ENCODE data around the gene LRRFIP1.
A peak's percentile ranks its signal among the peaks of the same experiment; 100 is the strongest.
"Not testable (repeated sequence)": the region's sequence is repeated elsewhere in the genome, so short reads cannot be mapped to it uniquely, and the experiment has no call there.

LRRFIP1 gene

GRCh38 chr2:237596520-237597195, 30.7 kb upstream of the LRRFIP1 start:
- DNase-seq (ENCODE audit: low read depth in 1 of 2, low spot score in 1 of 2) = no peak

- DNase-seq (ENCODE audit: low read depth in 1 of 2, low spot score in 1 of 2) = no peak
Measured at GRCh38 chr2:237597196-237598145, 29.9 kb upstream of the LRRFIP1 start.

- DNase-seq (ENCODE audit: low read depth in 1 of 2, low spot score in 1 of 2) = no peak
Measured at GRCh38 chr2:237598468-237599208, 28.7 kb upstream of the LRRFIP1 start.

DNA sequence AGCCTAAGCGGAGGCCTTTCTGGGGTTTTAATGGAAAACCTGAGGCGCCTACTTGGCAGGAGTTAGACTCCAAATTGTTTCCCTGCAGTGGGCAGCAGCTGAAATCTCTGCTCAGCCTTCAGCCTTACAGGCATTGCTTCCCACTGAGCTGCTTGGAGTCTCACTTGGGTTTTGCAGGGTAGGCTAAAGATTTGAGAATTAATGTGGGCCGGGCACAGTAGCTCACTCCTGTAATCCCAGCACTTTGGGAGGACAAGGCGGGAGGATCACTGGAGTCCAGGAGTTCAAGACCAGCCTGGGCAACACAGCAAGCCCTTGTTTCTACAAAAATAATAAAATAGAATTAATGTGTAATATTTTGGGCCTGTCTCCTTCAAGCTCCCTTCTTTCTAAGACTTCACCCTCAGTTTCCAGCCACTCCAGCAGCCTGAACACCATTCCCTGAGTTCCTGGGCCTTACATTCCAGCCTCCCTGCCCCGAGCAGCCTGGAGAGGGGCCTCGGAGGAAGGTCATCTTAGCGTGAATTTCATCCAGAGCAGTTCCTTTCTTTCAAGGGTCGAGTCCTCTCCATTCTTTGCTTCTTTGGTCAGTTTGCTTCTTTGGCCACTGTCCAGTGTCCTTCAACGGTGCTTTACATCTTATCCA, 27.8 kb upstream of the LRRFIP1 start:
- no peak for DNase-seq (ENCODE audit: low read depth in 1 of 2, low spot score in 1 of 2)

GRCh38 chr2:237600205-237600846, 27.1 kb upstream of the LRRFIP1 start:
- no peak for DNase-seq (ENCODE audit: low read depth in 1 of 2, low spot score in 1 of 2)

DNA sequence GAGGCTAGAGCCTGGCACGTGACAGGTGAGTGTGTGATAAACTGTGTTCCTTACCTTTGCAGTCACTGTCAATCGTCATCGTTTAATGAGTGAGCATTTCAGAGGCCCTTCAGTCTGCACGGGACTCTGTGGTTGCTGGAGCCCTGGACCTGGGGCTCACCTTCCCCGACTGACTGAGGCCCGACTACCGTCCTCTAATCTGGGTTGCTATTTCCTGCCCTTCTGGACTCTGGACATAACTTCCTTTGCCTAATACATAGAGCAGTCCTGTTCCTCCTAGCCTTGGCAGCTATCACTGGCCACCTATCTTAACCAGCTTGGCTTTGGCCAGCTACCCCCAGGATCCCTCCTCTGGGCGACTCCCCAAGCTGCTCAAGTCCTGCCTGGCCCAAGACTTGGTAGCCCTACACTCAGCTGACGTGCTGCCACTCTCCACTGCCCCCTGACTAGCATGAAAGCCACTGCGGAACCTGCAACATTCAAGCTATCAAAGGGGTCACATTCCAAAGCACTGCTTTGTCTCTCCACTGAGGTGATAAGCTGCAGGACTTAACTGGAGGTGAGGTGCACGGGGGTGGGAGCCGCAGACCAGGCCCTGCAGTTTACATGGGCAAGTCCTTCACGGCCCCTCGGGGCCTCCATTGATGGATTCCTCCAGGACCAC, 25.8 kb upstream of the LRRFIP1 start:
- DNase-seq (ENCODE audit: low read depth in 1 of 2, low spot score in 1 of 2) = no peak

DNA sequence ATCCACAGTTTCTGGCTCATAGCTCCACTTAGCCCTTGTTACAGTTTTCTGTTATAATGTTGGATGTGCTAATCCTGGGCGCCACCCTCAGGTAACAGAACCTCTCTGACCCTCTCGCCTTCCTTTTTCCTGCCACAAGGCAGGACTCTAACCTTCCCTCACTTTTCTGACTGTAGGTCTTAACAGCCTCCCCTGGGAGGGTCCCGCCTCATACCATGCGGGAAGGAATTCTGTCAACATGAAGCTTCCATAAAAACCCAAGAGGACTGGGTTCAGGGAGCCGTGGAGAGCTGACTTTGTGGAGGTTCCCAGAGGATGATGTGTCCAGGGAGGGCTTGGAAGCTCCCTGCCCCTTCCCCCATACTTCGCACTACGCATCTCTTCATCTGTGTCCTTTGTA, 25.0 kb upstream of the LRRFIP1 start:
- no peak for DNase-seq (ENCODE audit: low read depth in 1 of 2, low spot score in 1 of 2)

DNA sequence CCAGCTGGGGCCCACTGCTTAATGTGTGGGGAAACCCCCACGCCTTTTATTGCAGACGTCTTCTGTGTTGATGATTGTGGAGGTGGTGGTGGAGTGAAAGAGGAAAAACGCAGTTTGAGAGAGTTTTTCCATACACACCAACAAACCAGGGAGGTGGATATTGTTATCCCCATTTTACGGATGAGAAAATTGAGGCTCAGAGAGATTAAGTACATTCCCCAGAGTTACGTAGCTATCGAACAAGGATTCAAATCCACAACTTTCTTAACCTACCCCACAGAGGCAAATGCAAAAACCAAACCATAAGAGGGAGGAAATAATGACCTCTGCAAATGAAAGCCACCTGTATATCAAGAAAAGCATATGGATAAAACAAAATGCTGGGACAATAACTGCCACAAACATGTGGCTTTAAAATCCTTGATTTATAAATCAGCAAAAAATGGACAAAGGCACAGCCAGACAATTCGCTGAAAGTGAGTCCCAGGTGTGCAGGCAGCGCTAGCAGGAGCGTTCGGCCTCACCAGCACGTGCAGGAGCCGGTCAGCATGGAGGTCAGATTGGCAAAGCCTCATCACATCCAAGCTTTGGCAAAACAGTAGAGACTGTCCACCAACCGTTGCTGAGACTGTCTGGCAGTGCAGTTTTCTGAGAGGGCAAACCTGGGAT, 24.2 kb upstream of the LRRFIP1 start:
- no peak for DNase-seq (ENCODE audit: low read depth in 1 of 2, low spot score in 1 of 2)

- peak in 1 of 2 donors; percentile 37 for DNase-seq (ENCODE audit: low read depth in 1 of 2, low spot score in 1 of 2)
Measured at GRCh38 chr2:237603718-237604362, 23.5 kb upstream of the LRRFIP1 start.

- no peak for DNase-seq (ENCODE audit: low read depth in 1 of 2, low spot score in 1 of 2)
Measured at GRCh38 chr2:237604391-237604790, 23.0 kb upstream of the LRRFIP1 start.

DNA sequence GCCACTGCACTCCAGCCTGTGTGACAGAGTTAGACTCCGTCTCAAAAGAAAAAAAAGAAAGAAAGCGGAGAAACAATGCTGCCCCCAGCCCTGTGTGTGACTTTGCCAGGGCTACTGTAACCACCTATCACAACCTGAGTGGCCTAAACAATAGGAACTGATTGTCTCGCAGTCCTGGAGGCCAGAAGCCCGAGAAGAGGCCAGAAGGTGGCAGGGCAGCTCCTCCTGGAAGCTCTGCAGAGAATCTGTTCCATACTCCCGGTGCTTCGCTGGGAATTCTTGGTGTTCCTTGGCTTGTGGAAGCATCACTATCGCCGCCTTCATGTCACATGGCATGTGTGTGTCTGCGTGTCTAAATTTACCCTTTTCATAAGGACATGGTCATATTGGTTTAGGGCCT, 22.4 kb upstream of the LRRFIP1 start:
- no peak for DNase-seq (ENCODE audit: low read depth in 1 of 2, low spot score in 1 of 2)

GRCh38 chr2:237606522-237606921, 20.9 kb upstream of the LRRFIP1 start:
- DNase-seq (ENCODE audit: low read depth in 1 of 2, low spot score in 1 of 2) = not testable (repeated sequence)

- no peak for DNase-seq (ENCODE audit: low read depth in 1 of 2, low spot score in 1 of 2)
Measured at GRCh38 chr2:237612527-237613357, 14.6 kb upstream of the LRRFIP1 start.

- no peak for DNase-seq (ENCODE audit: low read depth in 1 of 2, low spot score in 1 of 2)
Measured at GRCh38 chr2:237613679-237614078, 13.7 kb upstream of the LRRFIP1 start.

DNA sequence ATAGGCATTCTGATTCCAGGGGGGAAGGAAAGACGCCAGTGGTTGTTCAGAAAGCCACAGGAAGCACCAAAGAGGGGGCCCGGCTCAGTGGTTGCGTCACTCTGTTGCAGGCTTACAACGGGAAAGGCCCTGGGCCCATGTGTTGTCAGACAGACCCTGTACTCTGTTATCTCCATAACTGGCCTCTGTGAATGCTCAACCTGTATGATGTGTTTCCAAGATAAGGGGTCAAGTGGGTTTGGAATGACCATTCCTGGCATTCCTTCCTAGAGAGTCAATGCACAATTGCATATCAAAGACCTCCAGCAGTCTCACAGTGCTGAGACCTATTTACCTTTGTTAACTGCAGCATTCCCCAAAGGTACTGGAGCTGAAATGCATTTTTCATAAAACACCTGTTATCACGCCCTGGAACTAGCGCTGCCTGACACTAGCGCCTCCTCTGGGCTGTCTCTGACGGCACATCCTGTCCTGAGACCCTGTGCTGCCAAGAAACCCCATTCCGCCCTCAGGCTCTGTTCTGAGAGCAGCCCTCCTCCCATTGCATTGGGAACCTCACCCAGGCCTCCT, 13.2 kb upstream of the LRRFIP1 start:
- DNase-seq (ENCODE audit: low read depth in 1 of 2, low spot score in 1 of 2) = no peak

DNA sequence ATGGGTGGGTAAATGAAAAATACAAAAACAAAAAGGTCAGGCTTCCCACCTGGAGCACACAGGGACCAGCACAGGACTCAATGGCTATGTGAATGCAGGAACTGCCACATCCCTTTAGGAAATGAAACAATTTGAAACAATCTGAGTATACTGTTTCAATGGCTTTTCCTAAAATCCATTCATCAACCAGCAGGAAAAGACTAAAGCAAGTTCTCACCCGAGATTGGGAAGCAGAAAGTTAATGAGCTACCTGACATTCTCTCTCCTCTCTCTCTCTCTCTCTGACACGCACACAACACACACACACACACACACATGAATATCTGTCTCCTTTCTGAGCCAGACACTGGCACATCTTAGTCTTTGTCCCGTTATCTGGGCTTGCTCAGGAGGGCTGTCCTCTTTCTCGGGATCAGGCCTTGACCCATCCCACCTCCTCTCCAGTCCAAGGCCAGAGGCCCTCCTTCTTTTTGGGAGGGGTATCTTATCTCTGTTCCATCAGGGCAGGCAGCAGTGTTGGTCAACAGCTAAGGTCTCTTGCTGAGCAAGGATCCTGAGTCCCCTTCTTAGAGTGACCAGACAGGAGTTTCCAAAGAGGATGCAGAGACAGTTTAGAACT, 11.6 kb upstream of the LRRFIP1 start:
- no peak for DNase-seq (ENCODE audit: low read depth in 1 of 2, low spot score in 1 of 2)

DNA sequence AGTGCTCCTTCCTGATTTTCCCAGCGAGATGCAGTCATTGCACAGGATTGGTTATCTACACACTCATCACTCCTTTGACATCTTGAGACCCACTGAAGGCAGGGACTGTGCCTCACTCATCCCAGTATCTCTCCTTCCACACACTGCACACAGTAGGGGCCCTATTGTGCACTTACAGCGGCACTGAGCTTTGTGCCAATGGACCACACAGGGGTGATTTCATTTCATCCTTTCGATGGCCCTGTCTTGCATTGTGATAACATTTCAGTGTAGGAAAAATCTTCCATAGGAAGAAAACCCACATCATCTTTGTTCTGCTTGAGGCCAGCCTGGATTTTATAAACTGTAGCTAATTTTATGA, 11.0 kb upstream of the LRRFIP1 start:
- no peak for DNase-seq (ENCODE audit: low read depth in 1 of 2, low spot score in 1 of 2)

All from stimulated activated CD4-positive, alpha-beta T cell treated with anti-CD3 and anti-CD28 coated beads, Interleukin-15, amount 100 ng/mL, for 1 hour (primary cell).